ENCODE measurements around the gene EPAS1.
A peak's percentile ranks its signal among the peaks of the same experiment; 100 is the strongest.

EPAS1 gene

DNA sequence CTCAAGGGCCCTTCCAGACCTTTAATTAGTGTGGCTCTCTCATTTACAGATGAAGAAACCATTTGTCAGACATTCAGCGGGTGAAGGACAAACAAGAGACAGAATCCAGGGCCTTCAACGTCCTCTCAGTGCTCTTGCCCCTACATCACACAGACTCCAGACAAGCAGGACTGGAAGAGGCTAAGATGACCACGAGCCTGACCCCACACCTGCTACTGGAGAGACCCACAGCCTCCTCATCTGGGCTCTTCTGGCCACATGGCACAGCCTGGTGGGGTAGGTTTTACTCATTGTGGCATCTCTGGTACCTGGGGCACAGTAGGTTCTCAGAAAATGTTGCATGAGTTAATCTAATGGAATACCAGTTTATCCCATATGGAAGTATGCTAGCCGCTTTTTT lies 112.5 kb downstream of the EPAS1 start:
- no peak for DNase-seq (ENCODE audit: low spot score)

DNA sequence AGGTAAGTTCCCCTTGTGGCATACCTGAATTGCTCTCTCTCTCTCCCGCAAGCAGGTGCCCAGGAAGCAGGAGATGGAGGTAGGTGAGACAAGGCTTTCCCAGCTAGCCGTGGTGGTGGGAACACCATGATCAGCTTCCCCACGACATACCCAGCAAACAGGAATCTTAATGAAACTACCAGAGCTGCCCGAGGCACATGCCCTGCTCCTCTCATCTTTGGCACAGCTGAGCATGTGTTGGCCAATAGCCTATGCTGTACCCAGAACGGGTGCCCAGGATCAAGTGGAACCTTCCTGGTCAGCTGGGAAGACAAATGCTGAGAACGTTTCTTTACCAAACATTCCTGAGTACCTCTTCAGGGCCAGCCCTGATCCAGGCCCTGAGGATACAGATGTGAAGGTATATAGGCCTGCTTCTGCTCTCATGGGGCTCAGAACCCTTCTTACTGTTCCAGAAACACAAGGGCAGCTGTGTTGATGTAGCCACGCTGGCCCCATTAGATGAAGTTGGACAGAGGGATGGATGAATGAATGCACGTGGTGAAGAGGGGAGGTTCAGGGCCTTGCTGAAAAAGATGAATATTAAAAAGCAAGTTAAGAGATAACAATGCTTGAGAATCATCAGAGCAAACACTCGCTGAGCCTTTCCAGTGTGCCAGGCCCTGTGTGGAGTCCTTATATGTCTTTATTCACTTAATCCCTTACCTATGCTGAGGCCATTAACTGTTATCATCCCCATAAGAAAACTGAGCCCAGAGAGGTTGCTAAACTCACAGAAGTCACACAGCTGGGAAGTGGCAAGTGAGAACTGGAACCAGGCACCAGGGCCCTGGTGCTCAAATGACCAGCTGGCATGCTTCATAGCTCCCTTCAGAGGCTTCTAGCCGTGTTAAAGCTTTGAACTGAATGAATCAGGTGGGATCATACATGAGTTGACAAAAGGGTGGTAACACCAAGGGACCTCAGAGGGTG lies 113.4 kb downstream of the EPAS1 start:
- no peak for DNase-seq (ENCODE audit: low spot score)

DNA sequence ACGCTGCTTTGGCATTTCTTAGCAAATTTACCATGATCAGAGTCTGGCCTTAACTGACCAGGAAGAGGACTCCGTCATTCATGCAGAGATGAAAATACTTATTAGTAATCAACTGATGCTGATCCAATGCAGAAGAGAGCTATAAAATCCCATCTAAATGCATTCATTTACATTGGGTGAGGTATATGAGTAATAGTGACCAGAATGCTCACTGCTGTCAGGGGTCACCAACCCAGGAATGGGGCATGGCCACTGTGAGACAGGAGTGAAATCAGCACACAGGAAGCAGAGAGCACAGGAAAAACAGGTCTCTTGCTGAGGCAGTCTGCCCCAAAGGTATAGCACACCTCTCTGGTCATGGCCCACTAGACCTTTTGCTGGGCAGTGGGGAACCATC lies 114.0 kb downstream of the EPAS1 start:
- DNase-seq (ENCODE audit: low spot score), result no peak

DNA sequence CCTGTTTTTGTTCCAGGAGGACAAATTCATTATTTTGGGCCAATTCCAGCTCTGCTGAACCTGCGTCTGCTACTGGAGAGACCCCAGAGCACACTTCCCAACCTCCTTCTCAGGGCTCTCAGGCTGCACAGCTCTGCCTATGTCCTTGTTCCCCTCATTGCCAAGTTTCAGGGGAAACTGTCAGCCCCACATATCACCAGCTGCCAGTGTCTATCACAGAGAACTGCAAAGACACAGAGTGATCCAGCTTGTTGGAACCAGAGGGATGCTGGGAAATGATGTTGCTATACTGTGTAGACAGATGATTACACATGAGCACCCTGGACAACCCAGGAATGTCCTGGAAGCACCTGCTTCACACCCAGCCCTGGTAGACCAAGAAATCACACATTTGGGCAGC lies 114.8 kb downstream of the EPAS1 start:
- no peak for DNase-seq (ENCODE audit: low spot score)

DNA sequence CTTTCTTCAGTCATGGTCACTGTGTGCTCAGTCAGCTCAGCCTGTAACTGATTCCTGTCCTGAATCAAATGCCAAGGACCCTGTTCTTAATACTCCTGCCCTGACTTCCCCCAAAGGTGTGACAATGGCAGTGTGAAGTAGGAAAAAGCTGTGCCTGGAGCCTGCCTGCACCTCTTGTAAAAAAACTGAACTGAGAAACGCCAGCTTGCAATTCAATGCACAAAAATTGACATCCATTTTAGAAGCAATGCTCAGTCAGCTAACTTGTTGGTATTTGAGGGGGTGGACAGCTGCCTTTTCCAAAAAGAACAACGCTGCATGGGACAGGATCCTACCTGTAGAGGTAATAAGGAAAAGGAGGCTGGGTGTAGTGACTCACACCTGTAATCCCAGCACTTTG lies 115.9 kb downstream of the EPAS1 start:
- no peak for DNase-seq (ENCODE audit: low spot score)

DNA sequence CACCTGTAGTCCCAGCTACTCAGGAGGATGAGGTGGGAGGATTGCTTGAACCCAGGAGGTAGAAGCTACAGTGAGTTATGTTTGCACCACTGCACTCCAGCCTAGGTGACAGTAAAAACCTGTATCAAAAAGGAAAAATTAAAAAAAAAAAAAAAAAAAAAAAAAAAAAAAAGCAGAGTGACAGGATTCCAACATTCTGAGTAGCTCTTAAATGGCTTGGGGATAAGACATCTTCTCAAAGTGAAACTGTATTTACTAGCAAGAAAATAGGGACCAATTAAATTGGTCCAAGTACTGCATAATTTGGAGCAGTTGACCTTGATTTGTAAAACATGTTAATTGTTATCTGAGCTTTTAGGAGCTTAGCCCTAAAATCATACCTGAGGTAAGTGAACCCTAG lies 116.4 kb downstream of the EPAS1 start:
- no peak for DNase-seq (ENCODE audit: low spot score)

DNA sequence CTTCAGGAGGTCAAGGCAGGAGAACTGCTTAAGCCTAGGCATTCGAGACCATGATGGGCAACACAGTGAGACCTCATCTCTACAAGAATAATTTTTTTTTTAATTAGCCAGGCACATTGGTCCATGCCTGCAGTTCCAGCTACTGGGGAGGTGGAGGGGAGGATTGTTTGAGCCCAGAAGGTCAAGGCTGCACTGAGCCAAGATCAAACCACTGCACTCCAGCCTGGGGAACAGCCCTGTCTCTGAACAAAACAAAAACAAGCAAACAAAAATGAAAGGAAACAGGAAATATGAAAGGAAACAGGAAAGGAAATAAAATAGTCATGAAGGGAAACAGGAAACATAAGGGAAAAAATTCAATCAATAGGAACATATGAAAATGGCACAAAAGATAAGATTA lies 117.5 kb downstream of the EPAS1 start:
- DNase-seq (ENCODE audit: low spot score), result no peak

DNA sequence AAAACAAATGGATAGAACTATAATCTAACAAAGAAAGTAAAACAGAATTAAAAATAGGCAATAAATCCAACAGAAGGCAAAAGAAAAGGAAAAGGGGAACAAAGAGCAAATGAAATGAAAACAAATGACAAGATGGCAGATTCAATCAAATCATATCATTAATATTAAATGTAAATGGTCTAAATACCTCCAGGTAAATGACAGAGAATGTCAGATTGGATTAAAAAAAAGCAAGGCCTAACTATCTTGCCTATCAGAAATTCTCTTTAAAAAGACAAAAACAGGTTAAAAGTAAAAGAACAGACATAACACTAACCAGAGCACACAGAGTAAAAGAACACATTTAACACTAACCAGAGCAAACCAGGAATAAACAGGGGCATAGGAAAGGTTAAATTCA lies 119.1 kb downstream of the EPAS1 start:
- DNase-seq (ENCODE audit: low spot score), result no peak

DNA sequence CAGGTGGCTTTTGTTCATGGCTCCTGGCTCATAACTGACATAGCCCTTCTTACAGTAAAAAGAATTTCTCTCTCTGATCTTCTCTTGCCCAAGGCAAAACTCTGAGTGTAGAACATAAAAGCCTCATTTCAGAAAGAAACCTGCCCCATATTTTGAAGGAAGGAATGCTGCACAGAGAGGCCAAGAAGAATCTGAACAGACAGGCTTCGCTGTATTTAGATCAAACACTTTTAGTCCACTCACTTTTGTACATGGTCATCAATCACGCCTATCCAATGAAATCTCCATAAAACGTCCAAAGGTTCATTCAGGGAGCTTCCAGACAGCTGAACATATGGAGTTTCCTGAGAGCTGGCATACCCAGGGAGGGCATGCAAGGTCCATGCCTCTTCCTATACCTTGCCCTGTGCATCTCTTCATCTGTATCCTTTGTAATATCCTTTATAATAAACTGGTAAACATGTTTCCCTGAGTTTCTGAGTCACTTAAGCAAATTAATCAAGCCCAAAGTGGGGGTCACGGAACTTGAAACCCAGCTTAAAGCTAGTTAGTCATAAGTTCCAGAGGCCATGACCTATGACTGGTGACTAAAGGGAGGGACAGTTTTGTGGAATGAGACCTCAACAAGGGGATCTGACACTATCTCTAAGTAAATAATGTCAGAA lies 119.7 kb downstream of the EPAS1 start:
- DNase-seq (ENCODE audit: low spot score), result no peak

DNA sequence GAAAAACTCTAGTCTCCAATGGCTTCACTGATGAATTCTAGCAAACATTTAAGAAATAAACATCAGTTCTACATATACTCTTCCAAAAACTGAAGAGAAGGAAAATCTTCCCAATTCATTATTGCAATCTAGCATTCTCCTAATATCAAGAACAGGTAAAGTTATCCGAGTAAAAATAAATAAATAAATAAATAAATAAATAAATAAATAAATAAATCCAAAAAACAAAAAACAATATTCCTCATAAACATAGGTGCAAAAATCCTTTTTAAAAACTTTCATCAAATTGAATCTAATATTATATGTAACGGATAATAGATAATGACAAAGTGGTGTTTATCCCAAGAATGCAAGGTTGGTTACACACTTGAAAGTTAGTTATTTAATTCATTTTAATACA lies 123.7 kb downstream of the EPAS1 start:
- no peak for DNase-seq (ENCODE audit: low spot score)

DNA sequence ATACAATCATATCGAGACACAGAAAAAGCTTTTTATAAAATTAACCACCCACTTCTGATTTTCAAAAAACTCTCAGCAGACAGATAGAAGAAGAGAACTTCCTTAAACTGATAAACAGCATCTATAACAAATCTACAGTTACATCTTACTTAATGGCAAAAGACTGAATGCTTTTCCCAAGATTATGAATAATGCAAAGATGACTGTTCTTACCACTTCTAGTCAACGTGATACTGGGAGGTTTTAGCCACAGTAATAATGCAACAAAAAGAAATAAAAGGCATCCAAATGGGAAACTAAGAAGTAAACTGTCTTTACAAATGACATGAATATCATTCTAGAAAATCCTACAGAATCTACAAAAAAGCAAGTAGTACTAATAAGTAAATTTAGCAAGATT lies 124.2 kb downstream of the EPAS1 start:
- DNase-seq (ENCODE audit: low spot score), result no peak

DNA sequence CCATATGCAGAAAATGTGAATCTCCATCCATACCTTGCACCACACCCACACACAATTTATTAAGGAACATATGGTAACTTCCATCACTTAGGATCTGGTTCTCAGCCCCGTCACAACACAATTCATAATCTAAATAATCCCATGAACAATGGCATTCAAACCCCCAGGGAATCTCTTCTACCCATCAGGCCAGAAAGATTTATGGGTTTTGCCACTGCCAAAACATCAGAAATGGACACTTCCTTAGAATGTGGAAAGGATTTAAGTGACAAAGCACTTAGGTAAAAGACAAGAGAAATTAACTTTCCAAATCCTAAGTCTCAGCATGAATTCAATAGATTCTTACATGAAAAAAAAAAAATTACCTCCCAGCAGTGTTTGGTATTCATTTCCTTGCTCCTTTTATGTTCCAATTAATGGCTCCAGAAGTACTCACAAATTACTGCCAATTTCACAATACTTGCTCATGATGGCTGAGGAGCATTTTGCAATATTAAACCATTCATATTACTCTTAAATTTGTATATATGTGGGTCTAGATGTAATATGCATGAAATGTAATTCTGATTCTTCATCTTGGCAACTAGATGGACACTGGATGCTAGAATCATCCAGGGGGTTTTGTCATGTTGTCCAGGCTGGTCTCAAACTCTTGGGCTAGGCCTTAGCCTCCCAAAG lies 125.6 kb downstream of the EPAS1 start:
- DNase-seq (ENCODE audit: low spot score), result no peak

DNA sequence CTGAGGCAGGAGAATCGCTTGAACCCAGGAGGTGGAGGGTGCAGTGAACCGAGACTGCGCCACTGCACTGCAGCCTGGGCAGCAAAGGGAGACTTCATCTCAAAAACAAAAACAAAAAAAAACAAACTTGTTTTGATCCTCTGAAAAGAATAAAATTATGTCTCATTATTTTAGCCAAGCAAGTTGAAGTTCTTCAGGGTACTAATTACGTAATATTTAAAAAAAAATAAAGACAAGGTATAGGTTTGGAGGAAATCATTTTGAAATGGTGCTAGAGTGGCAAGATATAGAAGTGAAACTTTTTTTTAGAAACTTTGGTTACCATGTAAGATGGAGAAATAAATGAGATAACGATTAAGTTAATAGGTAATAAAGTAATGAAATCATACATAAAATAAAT lies 127.7 kb downstream of the EPAS1 start:
- DNase-seq (ENCODE audit: low spot score), result no peak

DNA sequence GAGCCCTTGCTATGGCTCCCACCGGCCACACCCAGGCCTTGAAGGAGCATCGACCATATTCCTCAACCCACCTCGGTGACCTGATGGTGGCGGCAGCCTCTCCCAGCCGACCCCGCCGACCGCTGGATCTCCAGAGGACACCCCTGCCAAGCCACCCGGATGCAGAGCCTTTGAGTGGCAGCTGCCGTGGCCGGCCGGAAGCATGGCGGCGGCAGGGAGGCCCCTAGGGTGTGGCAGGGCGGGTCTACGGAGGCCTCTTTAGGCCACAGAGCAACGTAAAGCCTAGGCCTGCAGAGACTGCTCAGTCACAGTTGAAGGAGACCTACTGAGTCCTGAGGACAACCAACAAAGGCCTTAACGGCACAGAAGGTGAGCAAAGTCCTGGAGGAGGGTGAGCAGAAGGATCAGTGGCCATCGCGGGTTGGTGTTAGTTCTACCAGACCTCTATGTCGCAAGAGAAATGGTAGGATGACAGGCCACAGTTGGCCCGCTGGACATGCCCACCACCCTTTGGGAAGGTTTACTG lies 131.8 kb downstream of the EPAS1 start:
- DNase-seq (ENCODE audit: low spot score), result no peak

DNA sequence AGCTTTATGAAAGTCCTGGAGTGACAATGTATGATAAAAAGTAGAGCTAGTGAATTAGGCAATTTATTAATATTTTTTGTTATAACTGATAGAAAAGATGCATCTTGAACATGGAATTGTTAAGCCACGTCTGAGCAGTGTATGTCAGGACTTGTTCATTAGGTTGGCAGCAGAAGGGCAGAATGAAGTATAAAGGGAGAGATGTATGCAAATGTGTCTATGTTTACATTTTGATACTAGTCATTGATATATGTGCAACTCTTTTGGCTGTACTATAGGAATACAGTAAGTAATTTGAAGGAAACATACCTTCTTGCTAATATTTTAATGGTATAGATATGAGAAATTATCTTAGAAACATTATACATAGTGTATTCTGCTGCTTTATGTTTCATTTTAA lies 133.2 kb downstream of the EPAS1 start:
- no peak for DNase-seq (ENCODE audit: low spot score)

DNA sequence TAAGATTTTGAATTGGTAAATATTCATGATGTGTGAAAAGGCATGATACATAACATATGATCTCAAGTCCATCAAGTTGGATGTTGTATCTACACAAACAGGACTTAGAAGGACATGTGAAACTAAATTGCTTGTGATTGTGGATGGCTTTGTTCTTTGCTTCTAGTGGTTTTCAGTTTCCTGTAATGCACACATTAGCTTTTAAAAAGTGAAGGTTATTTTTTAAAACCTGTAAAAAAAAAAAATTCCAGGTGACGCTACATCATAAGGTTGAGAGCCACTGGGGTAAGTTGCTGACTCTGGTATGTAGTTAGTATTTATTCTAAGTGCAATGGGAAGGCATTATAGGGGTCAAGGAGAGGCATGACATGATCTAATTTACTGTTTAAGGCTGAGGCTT lies 133.8 kb downstream of the EPAS1 start:
- DNase-seq (ENCODE audit: low spot score), result no peak

DNA sequence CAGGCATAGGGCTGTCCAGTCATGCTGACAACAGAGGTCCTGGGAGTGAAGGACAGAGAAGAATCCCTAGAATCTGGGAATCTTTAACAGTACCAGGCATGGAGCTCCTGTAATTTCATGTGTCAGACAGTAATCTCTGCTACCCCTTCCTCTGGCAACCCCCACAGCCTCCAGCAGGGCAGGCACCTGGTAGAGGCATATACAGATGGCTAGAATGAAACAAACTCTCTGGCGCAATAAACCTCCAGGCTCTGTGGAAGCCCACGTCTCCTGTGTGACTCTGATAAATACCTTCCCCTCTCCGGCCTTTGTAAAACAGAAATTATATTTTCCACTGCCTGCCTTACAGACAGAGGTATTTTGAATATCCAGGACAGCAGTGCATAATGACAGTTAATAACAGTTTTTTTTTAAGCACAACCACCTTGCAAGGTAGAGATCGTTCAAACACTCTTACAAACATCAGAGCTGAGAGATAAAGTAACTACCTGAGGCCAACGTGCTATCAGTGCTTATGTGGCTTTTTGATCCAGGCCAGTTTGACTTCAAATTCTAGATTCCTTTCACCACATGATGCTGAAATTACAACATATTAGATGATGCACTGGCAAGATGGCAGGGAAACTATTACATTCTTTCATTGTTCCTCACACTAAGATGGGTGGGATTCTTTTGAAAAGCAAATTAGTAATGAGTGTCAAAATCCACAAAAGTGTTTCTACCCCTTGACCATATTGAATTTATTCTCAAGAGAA lies 134.5 kb downstream of the EPAS1 start:
- no peak for DNase-seq (ENCODE audit: low spot score)

DNA sequence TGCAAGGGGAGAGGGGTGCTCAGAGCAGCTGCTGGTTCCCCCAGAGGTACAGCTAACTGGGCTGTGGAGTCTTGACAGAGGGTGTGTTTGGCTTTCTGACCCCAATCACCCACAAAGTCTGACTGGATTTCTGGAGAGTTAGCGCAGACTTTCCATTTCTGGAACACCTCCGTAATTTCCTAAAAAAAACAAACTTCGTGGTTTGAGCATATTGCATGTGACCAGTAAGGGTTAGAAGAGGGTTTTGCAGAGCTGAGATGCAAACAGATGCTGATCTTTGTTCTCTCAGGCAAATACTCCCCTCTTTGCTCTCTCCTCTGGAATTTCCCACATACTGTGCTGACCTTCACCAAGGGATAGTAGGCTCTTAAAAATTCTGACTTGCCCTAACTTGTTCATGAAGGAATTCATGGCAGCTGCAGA lies 137.7 kb downstream of the EPAS1 start:
- peak; percentile 28 for DNase-seq (ENCODE audit: low spot score)

DNA sequence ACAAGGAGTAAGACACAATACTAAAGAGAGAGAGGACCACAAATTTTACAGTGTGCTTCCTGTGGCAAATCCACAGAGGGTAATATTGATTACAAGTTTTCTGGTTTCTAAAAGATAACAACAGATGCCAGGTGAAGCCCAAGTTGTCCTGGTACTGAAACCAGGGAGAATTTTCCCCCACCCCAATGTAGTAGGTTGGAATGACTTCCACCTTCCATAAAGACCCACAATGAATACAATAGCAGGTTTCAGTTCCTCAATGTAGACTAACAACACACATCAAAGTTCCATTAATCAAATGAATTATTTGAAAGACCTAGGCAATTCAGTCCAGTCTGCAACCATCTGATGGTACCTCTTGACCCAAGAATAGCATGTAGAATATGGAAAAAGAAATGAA lies 138.1 kb downstream of the EPAS1 start:
- DNase-seq (ENCODE audit: low spot score), result no peak

DNA sequence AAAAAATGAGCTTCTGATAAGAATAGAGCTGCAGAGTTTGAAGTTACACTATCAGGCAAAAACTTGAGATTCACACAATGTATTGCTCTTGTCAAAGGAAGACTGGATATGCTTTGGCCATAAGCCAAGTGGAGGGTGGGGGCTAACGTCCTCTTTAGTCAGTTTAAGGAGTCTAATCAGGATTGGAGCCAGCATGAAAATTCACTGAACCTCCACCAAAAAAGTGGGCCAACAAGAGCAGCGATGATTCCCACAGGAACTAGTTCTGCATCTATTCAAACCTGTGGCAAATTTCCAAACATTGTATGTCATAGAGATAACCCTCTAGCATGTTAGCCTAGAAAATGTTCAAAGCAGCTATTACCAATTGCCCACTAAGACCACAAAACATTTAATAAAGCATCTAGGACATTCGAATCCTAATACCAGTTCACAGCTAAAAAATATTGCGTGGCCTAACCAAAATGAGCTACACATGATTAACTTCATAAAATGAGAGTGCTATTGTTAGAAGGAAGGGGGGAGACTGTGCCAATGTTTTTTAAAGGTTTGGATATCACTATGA lies 138.7 kb downstream of the EPAS1 start:
- no peak for DNase-seq (ENCODE audit: low spot score)

Data from COLO829 (cell line).